Posterior cingulate gyrus (tissue), 11 donors: ENCODE measurements around the gene ITGA11.

Source experiments
- DNase-seq, 10 donors: peaks; one replicate each; pipeline versions ENCODE4 v3.0.0 to v3.0.0-alpha.2; 2020 to 2021; ENCODE audit warnings: mixed read lengths in 3 of 10
- intact Hi-C: fragments of 100-400 bp; cut with DNase I; formaldehyde crosslinking; loops from one replicate; pipeline ENCODE4 v1.15.1; 2023

The ITGA11 gene

GRCh38 chr15:68414206-68414555, 17.8 kb downstream of the ITGA11 start:
- intact Hi-C loops = no loop called here
- DNase-seq = no peak

GRCh38 chr15:68413363-68414205, 18.4 kb downstream of the ITGA11 start:
- intact Hi-C loops = no loop called here
- peak in 1 of 10 donors; percentile 56 for DNase-seq

GRCh38 chr15:68412218-68412617, 19.7 kb downstream of the ITGA11 start:
- DNase-seq = peak in 2 of 10 donors; percentile 52 to 67
- intact Hi-C loops = no loop called here

- intact Hi-C loops = no loop called here
- DNase-seq = peak in 1 of 10 donors; percentile 37
These were observed 20.2 kb downstream of the ITGA11 start for GRCh38 chr15:68411735-68412134.

GRCh38 chr15:68411343-68411675, 20.7 kb downstream of the ITGA11 start:
- DNase-seq = peak in 1 of 10 donors; percentile 20
- intact Hi-C loops = no loop called here

- peak in 1 of 10 donors; percentile 24 for DNase-seq
- intact Hi-C loops = no loop called here
These were observed 21.3 kb downstream of the ITGA11 start for GRCh38 chr15:68410466-68411342.

GRCh38 chr15:68409736-68410370, 22.1 kb downstream of the ITGA11 start:
- DNase-seq = peak in 1 of 10 donors; percentile 42
- intact Hi-C loops = no loop called here

- peak in 1 of 10 donors; percentile 62 for DNase-seq
- intact Hi-C loops = no loop called here
These were observed 23.0 kb downstream of the ITGA11 start for GRCh38 chr15:68408971-68409370.

GRCh38 chr15:68407886-68408881, 23.8 kb downstream of the ITGA11 start:
- peak in 1 of 10 donors; percentile 27 for DNase-seq
- intact Hi-C loops = no loop called here

- intact Hi-C loops = no loop called here
- DNase-seq = peak in 1 of 10 donors; percentile 39
These were observed 24.6 kb downstream of the ITGA11 start for GRCh38 chr15:68407141-68407885.

GRCh38 chr15:68405378-68406250, 26.3 kb downstream of the ITGA11 start:
- intact Hi-C loops = no loop called here
- peak in 1 of 10 donors; percentile 33 for DNase-seq

GRCh38 chr15:68404056-68404798, 27.7 kb downstream of the ITGA11 start:
- peak in 1 of 10 donors; percentile 38 for DNase-seq
- intact Hi-C loops = no loop called here

- DNase-seq = peak in 1 of 10 donors; percentile 67
- intact Hi-C loops = no loop called here
These were observed 28.6 kb downstream of the ITGA11 start for GRCh38 chr15:68403161-68403941.

GRCh38 chr15:68402432-68403160, 29.4 kb downstream of the ITGA11 start:
- DNase-seq = no peak
- intact Hi-C loops = no loop called here

- no peak for DNase-seq
- intact Hi-C loops = no loop called here
These were observed 30.2 kb downstream of the ITGA11 start for GRCh38 chr15:68401496-68402431.
